Measurements from ENCODE around the gene NUMBL. TPM values are rescaled to one million over a fixed set of nuclear protein-coding genes. Genes with fewer than 3 reads are reported as not detected.
A peak's percentile ranks its signal among the peaks of the same experiment; 100 is the strongest.
"Not testable (repeated sequence)": the region's sequence is repeated elsewhere in the genome, so short reads cannot be mapped to it uniquely, and the experiment has no call there.

NUMBL gene
- total RNA-seq, 1 donor from 2014 or later = 20.6 TPM

- H3K4me1 Mint-ChIP-seq (ENCODE audit: low read depth) = peaks cover 24% of the 10 kb centered on the region
- intact Hi-C loops (cut with micrococcal nuclease); H3K9me3 Mint-ChIP-seq: not testable (repeated sequence)
Measured at GRCh38 chr19:40624369-40625153, 65.9 kb downstream of the NUMBL start.

GRCh38 chr19:40623403-40624251, 66.8 kb downstream of the NUMBL start:
- H3K36me3 Mint-ChIP-seq (ENCODE audit: low read depth) = peaks cover 40% of the 10 kb centered on the region
- H3K4me3 Mint-ChIP-seq = no peak overlapping the region
- DNase-seq (ENCODE audit: low spot score) = no peak
- intact Hi-C loops (cut with micrococcal nuclease) = no loop called here
- no peaks in the 10 kb centered on the region for H3K9me3 Mint-ChIP-seq
- H3K4me1 Mint-ChIP-seq (ENCODE audit: low read depth) = peaks cover 28% of the 10 kb centered on the region
- H3K27me3 Mint-ChIP-seq (ENCODE audit: insufficient read depth) = no peaks in the 10 kb centered on the region
- no peak overlapping the region for H3K27ac Mint-ChIP-seq

More at GRCh38 chr19:40624369-40625153, 65.9 kb downstream of the NUMBL start:
- Mint-ChIP-seq H3K27ac (peak overlapping the region; percentile 29), H3K36me3 (ENCODE audit: low read depth) (peaks cover 39% of the 10 kb centered on the region)
- not testable (repeated sequence) for H3K4me3 Mint-ChIP-seq; H3K27me3 Mint-ChIP-seq (ENCODE audit: insufficient read depth); DNase-seq (ENCODE audit: low spot score)

- no peak overlapping the region for H3K4me3 Mint-ChIP-seq
- H3K27me3 Mint-ChIP-seq (ENCODE audit: insufficient read depth) = no peaks in the 10 kb centered on the region
- intact Hi-C loops (cut with micrococcal nuclease) = no loop called here
- H3K27ac Mint-ChIP-seq = peak overlapping the region; percentile 40
- peaks cover 29% of the 10 kb centered on the region for H3K4me1 Mint-ChIP-seq (ENCODE audit: low read depth)
- H3K36me3 Mint-ChIP-seq (ENCODE audit: low read depth) = peaks cover 43% of the 10 kb centered on the region
- H3K9me3 Mint-ChIP-seq = no peaks in the 10 kb centered on the region
- DNase-seq (ENCODE audit: low spot score) = no peak
Measured at GRCh38 chr19:40622773-40623075, 67.7 kb downstream of the NUMBL start.

GRCh38 chr19:40621966-40622772, 68.3 kb downstream of the NUMBL start:
- intact Hi-C loops (cut with micrococcal nuclease) = no loop called here
- no peaks in the 10 kb centered on the region for H3K9me3 Mint-ChIP-seq
- H3K27me3 Mint-ChIP-seq (ENCODE audit: insufficient read depth) = no peaks in the 10 kb centered on the region
- no peak for DNase-seq (ENCODE audit: low spot score)
- H3K27ac Mint-ChIP-seq = peak overlapping the region; percentile 58
- H3K36me3 Mint-ChIP-seq (ENCODE audit: low read depth) = peaks cover 43% of the 10 kb centered on the region
- H3K4me3 Mint-ChIP-seq = no peak overlapping the region
- H3K4me1 Mint-ChIP-seq (ENCODE audit: low read depth) = peaks cover 29% of the 10 kb centered on the region

GRCh38 chr19:40621283-40621682, 69.2 kb downstream of the NUMBL start:
- Mint-ChIP-seq H3K4me3 (no peak overlapping the region), H3K27me3 (ENCODE audit: insufficient read depth) (no peaks in the 10 kb centered on the region), H3K9me3 (no peaks in the 10 kb centered on the region), H3K36me3 (ENCODE audit: low read depth) (peaks cover 47% of the 10 kb centered on the region), H3K27ac (peak overlapping the region; percentile 5), H3K4me1 (ENCODE audit: low read depth) (peaks cover 26% of the 10 kb centered on the region)
- intact Hi-C loops (cut with micrococcal nuclease) = no loop called here
- DNase-seq (ENCODE audit: low spot score) = no peak

GRCh38 chr19:40620161-40620485, 70.3 kb downstream of the NUMBL start:
- intact Hi-C loops (cut with micrococcal nuclease) = no loop called here
- H3K4me3 Mint-ChIP-seq = no peak overlapping the region
- H3K4me1 Mint-ChIP-seq (ENCODE audit: low read depth) = peaks cover 25% of the 10 kb centered on the region
- H3K27me3 Mint-ChIP-seq (ENCODE audit: insufficient read depth) = no peaks in the 10 kb centered on the region
- DNase-seq (ENCODE audit: low spot score) = no peak
- peak overlapping the region; percentile 37 for H3K27ac Mint-ChIP-seq
- H3K36me3 Mint-ChIP-seq (ENCODE audit: low read depth) = peaks cover 43% of the 10 kb centered on the region
- H3K9me3 Mint-ChIP-seq = no peaks in the 10 kb centered on the region

- H3K27me3 Mint-ChIP-seq (ENCODE audit: insufficient read depth) = no peaks in the 10 kb centered on the region
- DNase-seq (ENCODE audit: low spot score) = no peak
- peak overlapping the region; percentile 37 for H3K27ac Mint-ChIP-seq
- H3K36me3 Mint-ChIP-seq (ENCODE audit: low read depth) = peaks cover 41% of the 10 kb centered on the region
- H3K4me1 Mint-ChIP-seq (ENCODE audit: low read depth) = peaks cover 31% of the 10 kb centered on the region
- no peak overlapping the region for H3K4me3 Mint-ChIP-seq
- intact Hi-C loops (cut with micrococcal nuclease) = loop anchor here (5.0 to 10.0 kb wide), 3 partner anchors 645 to 925 kb away; partner anchors contain the start of genes HNRNPUL1 and TGFB1
- H3K9me3 Mint-ChIP-seq = no peaks in the 10 kb centered on the region
Measured at GRCh38 chr19:40619333-40620160, 70.9 kb downstream of the NUMBL start.

- H3K36me3 Mint-ChIP-seq (ENCODE audit: low read depth) = peaks cover 35% of the 10 kb centered on the region
- no peak for DNase-seq (ENCODE audit: low spot score)
- no peaks in the 10 kb centered on the region for H3K9me3 Mint-ChIP-seq
- H3K27ac Mint-ChIP-seq = no peak overlapping the region
- no peaks in the 10 kb centered on the region for H3K27me3 Mint-ChIP-seq (ENCODE audit: insufficient read depth)
- peaks cover 27% of the 10 kb centered on the region for H3K4me1 Mint-ChIP-seq (ENCODE audit: low read depth)
- no peak overlapping the region for H3K4me3 Mint-ChIP-seq
- intact Hi-C loops (cut with micrococcal nuclease) = loop anchor here (5.0 to 10.0 kb wide), 3 partner anchors 647 to 927 kb away; partner anchors contain the start of genes HNRNPUL1 and TGFB1
Measured at GRCh38 chr19:40617961-40618360, 72.5 kb downstream of the NUMBL start.

- intact Hi-C loops (cut with micrococcal nuclease) = loop anchor here (5.0 to 10.0 kb wide), 3 partner anchors 648 to 928 kb away; partner anchors contain the start of genes HNRNPUL1 and TGFB1
- peaks cover 32% of the 10 kb centered on the region for H3K4me1 Mint-ChIP-seq (ENCODE audit: low read depth)
- H3K36me3 Mint-ChIP-seq (ENCODE audit: low read depth) = peaks cover 28% of the 10 kb centered on the region
Measured at GRCh38 chr19:40616941-40617340, 73.5 kb downstream of the NUMBL start.

GRCh38 chr19:40616178-40616577, 74.3 kb downstream of the NUMBL start:
- Mint-ChIP-seq H3K4me3 (no peak overlapping the region), H3K9me3 (no peaks in the 10 kb centered on the region), H3K27me3 (ENCODE audit: insufficient read depth) (no peaks in the 10 kb centered on the region), H3K36me3 (ENCODE audit: low read depth) (peaks cover 23% of the 10 kb centered on the region), H3K27ac (peak overlapping the region; percentile 100), H3K4me1 (ENCODE audit: low read depth) (peaks cover 29% of the 10 kb centered on the region)
- DNase-seq (ENCODE audit: low spot score) = no peak
- intact Hi-C loops (cut with micrococcal nuclease) = loop anchor here (5.0 to 10.0 kb wide), 3 partner anchors 649 to 929 kb away; partner anchors contain the start of genes HNRNPUL1 and TGFB1

More at GRCh38 chr19:40616941-40617340, 73.5 kb downstream of the NUMBL start:
- Mint-ChIP-seq H3K27ac (no peak overlapping the region), H3K9me3 (no peaks in the 10 kb centered on the region), H3K27me3 (ENCODE audit: insufficient read depth) (no peaks in the 10 kb centered on the region), H3K4me3 (no peak overlapping the region)
- no peak for DNase-seq (ENCODE audit: low spot score)

All from activated T-helper 1 cell treated with anti-CD3 and anti-CD28 coated beads, Interleukin-12 subunit alpha, Interleukin-12 subunit beta, Interleukin-2, Interleukin-4 antibody, amounts not matched to agents 30 ng/mL and 10 ng/mL and 1 ng/mL, durations not matched to agents 14 hours and 24 hours and 36 hours (primary cell).